ENCODE data around the gene PCSK2. TPM values are rescaled to one million over a fixed set of nuclear protein-coding genes. Genes with fewer than 3 reads are reported as not detected.

PCSK2 gene
- total and polyA plus RNA-seq, 8 donors = 5.4 to 51.0 (median 9.3) TPM

GRCh38 chr20:17469246-17470030, 242.6 kb downstream of the PCSK2 start:
- no peak for TF ChIP-seq CTCF (IDR thresholded peaks at IDR 0.05)

GRCh38 chr20:17470521-17470920, 243.7 kb downstream of the PCSK2 start:
- FAIRE-seq (no peak), ATAC-seq (no peak), DNase-seq (no peak)
- no peaks in the 10 kb centered on the region for H3K4me1 ChIP-seq
- H3K27me3 ChIP-seq = no peaks in the 10 kb centered on the region
- H3K9me3 ChIP-seq = no peaks in the 10 kb centered on the region
- WGBS, 2 donors = 80 to 85% methylated on average over 5 of the region's 5 CpGs
- H3K27ac ChIP-seq = no peak overlapping the region
- TF ChIP-seq CTCF (IDR thresholded peaks at IDR 0.05) = no peak
- no peak overlapping the region for H3K4me3 ChIP-seq
- intact Hi-C loops (cut with DNase I) = no loop called here
- no peaks in the 10 kb centered on the region for H3K36me3 ChIP-seq

More at GRCh38 chr20:17469246-17470030, 242.6 kb downstream of the PCSK2 start:
- FAIRE-seq = no peak
- H3K27ac ChIP-seq = no peak overlapping the region
- H3K9me3 ChIP-seq = no peaks in the 10 kb centered on the region
- H3K4me1 ChIP-seq = no peaks in the 10 kb centered on the region
- intact Hi-C loops (cut with DNase I) = no loop called here
- ATAC-seq = no peak
- no peak for DNase-seq
- H3K27me3 ChIP-seq = no peaks in the 10 kb centered on the region
- H3K4me3 ChIP-seq = no peak overlapping the region
- 66 to 75% methylated on average over 7 of the region's 7 CpGs for WGBS, 2 donors
- H3K36me3 ChIP-seq = no peaks in the 10 kb centered on the region

- Histone ChIP-seq H3K9me3 (no peaks in the 10 kb centered on the region), H3K27ac (no peak overlapping the region), H3K36me3 (no peaks in the 10 kb centered on the region), H3K4me1 (no peaks in the 10 kb centered on the region), H3K4me3 (no peak overlapping the region), H3K27me3 (no peaks in the 10 kb centered on the region)
- intact Hi-C loops (cut with DNase I) = no loop called here
- TF ChIP-seq CTCF (IDR thresholded peaks at IDR 0.05) = no peak
- WGBS, 2 donors = 81 to 90% methylated on average over 9 of the region's 9 CpGs
- ATAC-seq = no peak
- no peak for FAIRE-seq
- DNase-seq = no peak
Measured at GRCh38 chr20:17470973-17471372, 244.1 kb downstream of the PCSK2 start.

- intact Hi-C loops (cut with DNase I) = no loop called here
- Histone ChIP-seq H3K9me3 (no peaks in the 10 kb centered on the region), H3K27ac (no peak overlapping the region), H3K4me3 (no peak overlapping the region), H3K36me3 (no peaks in the 10 kb centered on the region), H3K4me1 (no peaks in the 10 kb centered on the region), H3K27me3 (no peaks in the 10 kb centered on the region)
- DNase-seq = no peak
- TF ChIP-seq CTCF (IDR thresholded peaks at IDR 0.05) = no peak
- WGBS, 2 donors = 73 to 80% methylated on average over 10 of the region's 10 CpGs
- no peak for ATAC-seq
- no peak for FAIRE-seq
Measured at GRCh38 chr20:17471606-17472187, 244.9 kb downstream of the PCSK2 start.

GRCh38 chr20:17473659-17474058, 246.8 kb downstream of the PCSK2 start:
- H3K27me3 ChIP-seq = no peaks in the 10 kb centered on the region
- H3K9me3 ChIP-seq = no peaks in the 10 kb centered on the region
- no peak overlapping the region for H3K4me3 ChIP-seq
- FAIRE-seq (no peak), DNase-seq (no peak), ATAC-seq (no peak)
- 76 to 85% methylated on average over 6 of the region's 6 CpGs for WGBS, 2 donors
- intact Hi-C loops (cut with DNase I) = no loop called here
- no peak for TF ChIP-seq CTCF (IDR thresholded peaks at IDR 0.05)
- H3K4me1 ChIP-seq = no peaks in the 10 kb centered on the region
- no peak overlapping the region for H3K27ac ChIP-seq
- no peaks in the 10 kb centered on the region for H3K36me3 ChIP-seq
